ENCODE measurements around the gene TUFT1. TPM values are rescaled to one million over a fixed set of nuclear protein-coding genes. Genes with fewer than 3 reads are reported as not detected.
A peak's percentile ranks its signal among the peaks of the same experiment; 100 is the strongest.

TUFT1 gene
- total and polyA plus RNA-seq, 2 donors (not counting 1 experiment from before 2014, with no cell fraction given), result 0.82 to 2.2 TPM

- TF ChIP-seq CTCF (IDR thresholded peaks at IDR 0.05), result no peak
- TF ChIP-seq EZH2 (IDR thresholded peaks at IDR 0.05; ENCODE audit: borderline replicate concordance, insufficient read depth, low read depth, low read length, poor library complexity, severe bottlenecking), result no peak
- peak overlapping the region; percentile 78 for H3K27ac Mint-ChIP-seq
- Histone ChIP-seq H3K4me2 (replicated peaks; ENCODE audit: low read depth, low read length, poor library complexity, severe bottlenecking) (peak overlapping the region; percentile 100), H3K79me2 (ENCODE audit: control insufficient read depth, insufficient read depth, low read length) (no peaks in the 10 kb centered on the region), H3K27me3 (replicated peaks in 1 of 4; ENCODE audit: control extremely low read depth in 1 of 4, control insufficient read depth in 3 of 4, insufficient read depth in 4 of 4, low read length in 3 of 4) (peaks cover 0 to 12% (median 2%) of the 10 kb centered on the region in 4 experiments), H3K9ac (ENCODE audit: low read length) (peak overlapping the region; percentile 84), H2AFZ (ENCODE audit: insufficient read depth, low read depth, low read length, poor library complexity, severe bottlenecking) (peak overlapping the region; percentile 95), H3K9me3 (ENCODE audit: control extremely low read depth in 1 of 3, control insufficient read depth in 2 of 3, insufficient read depth in 1 of 3, low read length in 2 of 3) (no peaks in the 10 kb centered on the region), H3K27ac (ENCODE audit: low read length in 2 of 2) (no peak overlapping the region), H4K20me1 (ENCODE audit: control insufficient read depth, insufficient read depth, low read length, poor library complexity, severe bottlenecking) (no peaks in the 10 kb centered on the region), H3K4me1 (ENCODE audit: control insufficient read depth in 2 of 2, insufficient read depth in 2 of 2, low read length in 2 of 2) (peaks cover 16 to 23% of the 10 kb centered on the region in 2 donors), H3K4me3 (ENCODE audit: control extremely low read depth in 1 of 5, extremely low read depth in 1 of 5, insufficient read depth in 1 of 5, low read depth in 2 of 5, low read length in 4 of 5) (peak overlapping the region; percentile 66 to 85 (median 77)), H3K36me3 (replicated peaks in 1 of 2; ENCODE audit: control extremely low read depth in 1 of 2, control insufficient read depth in 1 of 2, extremely low read depth in 1 of 2, insufficient read depth in 2 of 2, low read length in 1 of 2) (no peaks in the 10 kb centered on the region)
- CTCF ChIA-PET, result interaction anchor here (1.0 to 2.1 kb wide), 5 partner anchors 10 to 326 kb away, joined by 3 to 8 read pairs (median 3); no protein-coding TSS in a partner anchor
- peaks cover 15% of the 10 kb centered on the region for H3K4me1 Mint-ChIP-seq
- intact Hi-C loops (cut with micrococcal nuclease), result no loop called here
- no peak for ATAC-seq (ENCODE audit: low read depth)
- POLR2A ChIA-PET, result interaction anchor here (0.7 kb wide), 1 partner anchor 30 kb away, joined by 3 read pairs; no protein-coding TSS in a partner anchor
- H3K9me3 Mint-ChIP-seq (ENCODE audit: insufficient read depth), result no peaks in the 10 kb centered on the region
- no peak for DNase-seq
- no peaks in the 10 kb centered on the region for H3K27me3 Mint-ChIP-seq
- H3K4me3 Mint-ChIP-seq, result peak overlapping the region; percentile 96
- WGBS (ENCODE audit: insufficient coverage), result 5% methylated on average over 6 of the region's 10 CpGs
These were observed 29.5 kb upstream of the TUFT1 start for GRCh38 chr1:151510614-151510956.

- H3K9ac ChIP-seq (ENCODE audit: low read length), result peak within 1 kb of the TSS; percentile 84
- Mint-ChIP-seq H3K4me3 (peak within 1 kb of the TSS; percentile 96), H3K4me1 (peaks cover 15% of the 10 kb centered on the region), H3K27ac (peak within 1 kb of the TSS; percentile 78), H3K27me3 (no peaks in the 10 kb centered on the region), H3K9me3 (ENCODE audit: insufficient read depth) (no peaks in the 10 kb centered on the region)
- H3K79me2 ChIP-seq (ENCODE audit: control insufficient read depth, insufficient read depth, low read length), result no peaks in the 10 kb centered on the region
- H3K27me3 ChIP-seq (replicated peaks in 1 of 4; ENCODE audit: control extremely low read depth in 1 of 4, control insufficient read depth in 3 of 4, insufficient read depth in 4 of 4, low read length in 3 of 4), result peaks cover 0 to 12% (median 2%) of the 10 kb centered on the region in 4 experiments
- DNase-seq, result peak; percentile 87
- ATAC-seq (ENCODE audit: low read depth), result peak; percentile 98
- H3K36me3 ChIP-seq (replicated peaks in 1 of 2; ENCODE audit: control extremely low read depth in 1 of 2, control insufficient read depth in 1 of 2, extremely low read depth in 1 of 2, insufficient read depth in 2 of 2, low read length in 1 of 2), result no peaks in the 10 kb centered on the region
- H3K9me3 ChIP-seq (ENCODE audit: control extremely low read depth in 1 of 3, control insufficient read depth in 2 of 3, insufficient read depth in 1 of 3, low read length in 2 of 3), result no peaks in the 10 kb centered on the region
- H4K20me1 ChIP-seq (ENCODE audit: control insufficient read depth, insufficient read depth, low read length, poor library complexity, severe bottlenecking), result no peaks in the 10 kb centered on the region
- no peak for TF ChIP-seq EZH2 (IDR thresholded peaks at IDR 0.05; ENCODE audit: borderline replicate concordance, insufficient read depth, low read depth, low read length, poor library complexity, severe bottlenecking)
- no peak for TF ChIP-seq CTCF (IDR thresholded peaks at IDR 0.05)
- ChIA-PET POLR2A (interaction anchor here (0.6 to 0.9 kb wide), 4 partner anchors 29 to 1359 kb away, joined by 3 to 11 read pairs (median 6); partner anchors contain the start of gene TUFT1), CTCF (interaction anchor here (1.0 to 2.1 kb wide), 5 partner anchors 9 to 326 kb away, joined by 3 to 8 read pairs (median 3); no protein-coding TSS in a partner anchor)
- H3K4me3 ChIP-seq (ENCODE audit: control extremely low read depth in 1 of 5, extremely low read depth in 1 of 5, insufficient read depth in 1 of 5, low read depth in 2 of 5, low read length in 4 of 5), result peak within 1 kb of the TSS; percentile 66 to 85 (median 77)
- H3K4me1 ChIP-seq (ENCODE audit: control insufficient read depth in 2 of 2, insufficient read depth in 2 of 2, low read length in 2 of 2), result peaks cover 16 to 23% of the 10 kb centered on the region in 2 donors
- H2AFZ ChIP-seq (ENCODE audit: insufficient read depth, low read depth, low read length, poor library complexity, severe bottlenecking), result peak within 1 kb of the TSS; percentile 95
- WGBS (ENCODE audit: insufficient coverage), result under 1% methylated on average over 68 of the region's 68 CpGs
- peak within 1 kb of the TSS; percentile 100 for H3K4me2 ChIP-seq (replicated peaks; ENCODE audit: low read depth, low read length, poor library complexity, severe bottlenecking)
- H3K27ac ChIP-seq (ENCODE audit: low read length in 2 of 2), result no peak within 1 kb of the TSS
- intact Hi-C loops (cut with micrococcal nuclease), result loop anchor here (1.0 kb wide), 4 partner anchors 29 to 279 kb away; partner anchors contain the start of genes POGZ, TDRKH and TUFT1
These were observed 29.0 kb upstream of the TUFT1 start, which contains the start of gene CGN for GRCh38 chr1:151510957-151511635. TSS of gene CGN (plus strand) at chr1:151511387. CDS start at chr1:151518520, 7,133 bp downstream.

Measured in B cell (primary cell).